ENCODE measurements around the gene ZNHIT3.
"Not testable (repeated sequence)": the region's sequence is repeated elsewhere in the genome, so short reads cannot be mapped to it uniquely, and the experiment has no call there.

The ZNHIT3 gene

GRCh38 chr17:36507266-36507665 lies 20.8 kb downstream of the ZNHIT3 start:
- DNase-seq (ENCODE audit: extremely low spot score): no peak
- TF ChIP-seq BHLHE40 (IDR thresholded peaks at IDR 0.05; ENCODE audit: borderline replicate concordance) (no peak), LEF1 (IDR thresholded peaks at IDR 0.05; ENCODE audit: borderline replicate concordance) (no peak), SUZ12 (IDR thresholded peaks at IDR 0.05) (no peak), L3MBTL2 (conservative IDR thresholded peaks at IDR 0.05) (no peak), FOXM1 (IDR thresholded peaks at IDR 0.05; ENCODE audit: borderline replicate concordance) (no peak), ARNT (IDR thresholded peaks at IDR 0.05) (no peak), NFRKB (IDR thresholded peaks at IDR 0.05) (no peak), ELF4 (IDR thresholded peaks at IDR 0.05) (no peak), ZNF384 (IDR thresholded peaks at IDR 0.05) (no peak), SP1 (IDR thresholded peaks at IDR 0.05) (no peak), HDGF (IDR thresholded peaks at IDR 0.05; ENCODE audit: borderline replicate concordance) (no peak), FOXK2 (IDR thresholded peaks at IDR 0.05) (no peak), FOXA1 (IDR thresholded peaks at IDR 0.05) (no peak), CTBP1 (IDR thresholded peaks at IDR 0.05; ENCODE audit: borderline replicate concordance) (no peak), PKNOX1 (IDR thresholded peaks at IDR 0.05) (no peak), TARDBP (IDR thresholded peaks at IDR 0.05) (no peak)
- CTCF ChIA-PET: no interaction called here
- POLR2A ChIA-PET: interaction anchor here (0.9 to 1.7 kb wide), 2 partner anchors 12 to 27 kb away, joined by 3 to 5 read pairs; no protein-coding TSS in a partner anchor

- DNase-seq (ENCODE audit: extremely low spot score); CTCF ChIA-PET: not testable (repeated sequence)
- POLR2A ChIA-PET: interaction anchor here (1.7 kb wide), 1 partner anchor 26 kb away, joined by 5 read pairs; no protein-coding TSS in a partner anchor
Measured at GRCh38 chr17:36508439-36508838, 22.0 kb downstream of the ZNHIT3 start.

- TF ChIP-seq ELF4 (IDR thresholded peaks at IDR 0.05) (no peak), LEF1 (IDR thresholded peaks at IDR 0.05; ENCODE audit: borderline replicate concordance) (no peak), L3MBTL2 (conservative IDR thresholded peaks at IDR 0.05) (no peak)
- ChIA-PET CTCF (no interaction called here), POLR2A (interaction anchor here (1.1 kb wide), 1 partner anchor 14 kb away, joined by 3 read pairs; no protein-coding TSS in a partner anchor)
- no peak for DNase-seq (ENCODE audit: extremely low spot score)
Measured at GRCh38 chr17:36509272-36509985, 22.9 kb downstream of the ZNHIT3 start.

GRCh38 chr17:36510636-36511035 lies 24.2 kb downstream of the ZNHIT3 start:
- TF ChIP-seq LEF1 (IDR thresholded peaks at IDR 0.05; ENCODE audit: borderline replicate concordance) (no peak), FOXK2 (IDR thresholded peaks at IDR 0.05) (no peak), TARDBP (IDR thresholded peaks at IDR 0.05) (no peak), FOXA1 (IDR thresholded peaks at IDR 0.05) (no peak), PKNOX1 (IDR thresholded peaks at IDR 0.05) (no peak), L3MBTL2 (conservative IDR thresholded peaks at IDR 0.05) (no peak), NFRKB (IDR thresholded peaks at IDR 0.05) (no peak), FOXM1 (IDR thresholded peaks at IDR 0.05; ENCODE audit: borderline replicate concordance) (no peak), BHLHE40 (IDR thresholded peaks at IDR 0.05; ENCODE audit: borderline replicate concordance) (no peak), SUZ12 (IDR thresholded peaks at IDR 0.05) (no peak), HDGF (IDR thresholded peaks at IDR 0.05; ENCODE audit: borderline replicate concordance) (no peak), ZNF384 (IDR thresholded peaks at IDR 0.05) (no peak), ARNT (IDR thresholded peaks at IDR 0.05) (no peak), ELF4 (IDR thresholded peaks at IDR 0.05) (no peak), SP1 (IDR thresholded peaks at IDR 0.05) (no peak), CTBP1 (IDR thresholded peaks at IDR 0.05; ENCODE audit: borderline replicate concordance) (no peak)
- POLR2A ChIA-PET: interaction anchor here (0.7 kb wide), 1 partner anchor 702 kb away, joined by 3 read pairs; the partner anchor contains the start of gene TAF15
- CTCF ChIA-PET: no interaction called here

GRCh38 chr17:36511216-36511615 lies 24.7 kb downstream of the ZNHIT3 start:
- CTCF ChIA-PET: no interaction called here
- DNase-seq (ENCODE audit: extremely low spot score): no peak
- TF ChIP-seq TARDBP (IDR thresholded peaks at IDR 0.05) (no peak), FOXA1 (IDR thresholded peaks at IDR 0.05) (no peak), CTBP1 (IDR thresholded peaks at IDR 0.05; ENCODE audit: borderline replicate concordance) (no peak)
- POLR2A ChIA-PET: no interaction called here

More at GRCh38 chr17:36510636-36511035, 24.2 kb downstream of the ZNHIT3 start:
- no peak for DNase-seq (ENCODE audit: extremely low spot score)

- POLR2A ChIA-PET: interaction anchor here (1.4 kb wide), 1 partner anchor 12 kb away, joined by 4 read pairs; no protein-coding TSS in a partner anchor
Measured at GRCh38 chr17:36512641-36513040, 26.2 kb downstream of the ZNHIT3 start.

More at GRCh38 chr17:36512641-36513040, 26.2 kb downstream of the ZNHIT3 start:
- CTCF ChIA-PET: no interaction called here
- DNase-seq (ENCODE audit: extremely low spot score): no peak
- TF ChIP-seq FOXK2 (IDR thresholded peaks at IDR 0.05) (no peak), FOXM1 (IDR thresholded peaks at IDR 0.05; ENCODE audit: borderline replicate concordance) (no peak), ELF4 (IDR thresholded peaks at IDR 0.05) (no peak), TARDBP (IDR thresholded peaks at IDR 0.05) (no peak), NFRKB (IDR thresholded peaks at IDR 0.05) (no peak), L3MBTL2 (conservative IDR thresholded peaks at IDR 0.05) (no peak), ARNT (IDR thresholded peaks at IDR 0.05) (no peak), SUZ12 (IDR thresholded peaks at IDR 0.05) (no peak), CTBP1 (IDR thresholded peaks at IDR 0.05; ENCODE audit: borderline replicate concordance) (no peak), LEF1 (IDR thresholded peaks at IDR 0.05; ENCODE audit: borderline replicate concordance) (no peak), SP1 (IDR thresholded peaks at IDR 0.05) (no peak), FOXA1 (IDR thresholded peaks at IDR 0.05) (no peak), PKNOX1 (IDR thresholded peaks at IDR 0.05) (no peak)
